Transverse colon (tissue), 4 donors: ENCODE results near the gene DLK2.

Experiments
- CTCF ChIP-seq, 5 experiments: fragments of 200-600 bp in 3 of 5; fragments of 450-650 bp in 2 of 5; sonication (generic) in 3 of 5; IDR thresholded peaks; 1 replicate in 2 of 5; 2 replicates in 3 of 5; pipeline ENCODE4 v1.5.1; 2016 to 2017; ENCODE audit warnings: antibody characterized with exemption in 5 of 5, inconsistent platforms in 3 of 5, mild to moderate bottlenecking in 2 of 5, moderate library complexity in 1 of 5
- EP300 ChIP-seq: sonication (generic); formaldehyde crosslinking; IDR thresholded peaks from one replicate; pipeline ENCODE4 v1.6.1; 2017; ENCODE audit warnings: antibody characterized with exemption, low read depth
- POLR2A ChIP-seq: fragments of 450-650 bp; IDR thresholded peaks from one replicate; pipeline ENCODE4 v1.6.1; 2016; ENCODE audit warnings: antibody characterized with exemption, mild to moderate bottlenecking, moderate library complexity
- POLR2AphosphoS5 ChIP-seq, 3 donors: sonication (generic); formaldehyde crosslinking; IDR thresholded peaks; one replicate each; pipeline ENCODE4 v1.6.1; 2016; ENCODE audit warnings: antibody characterized with exemption in 3 of 3

DNA sequence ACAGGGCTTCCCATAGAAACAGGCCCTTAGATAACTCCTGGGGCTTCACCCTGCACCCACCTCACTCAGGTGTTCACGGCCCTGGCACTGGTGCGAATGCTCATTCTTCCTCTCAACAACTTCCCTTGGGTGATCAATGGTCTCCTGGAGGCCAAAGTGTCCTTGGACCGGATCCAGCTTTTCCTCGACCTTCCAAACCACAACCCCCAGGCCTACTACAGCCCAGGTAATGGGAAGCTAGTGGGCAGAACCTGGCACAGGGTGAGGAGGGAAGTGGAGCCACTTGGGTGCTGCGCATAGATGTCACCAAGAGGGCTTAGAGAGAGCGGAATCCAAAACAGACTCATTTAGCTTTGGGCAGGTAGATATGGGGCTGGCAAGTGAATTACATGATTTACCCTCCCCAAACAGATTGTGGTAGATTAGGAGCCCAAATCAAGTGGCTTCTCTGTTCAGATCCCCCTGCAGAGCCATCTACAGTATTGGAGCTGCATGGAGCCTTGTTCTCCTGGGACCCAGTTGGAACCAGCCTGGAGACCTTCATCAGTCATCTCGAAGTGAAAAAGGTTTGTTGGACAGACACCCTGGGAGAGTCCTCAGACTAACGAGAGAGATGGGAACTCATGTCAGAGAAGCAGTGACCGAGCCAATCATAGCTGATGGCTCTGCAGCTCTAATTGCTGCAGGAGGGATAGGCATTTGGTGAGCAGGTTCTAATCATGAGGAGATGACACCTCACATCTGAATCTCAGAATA lies 19.5 kb downstream of the DLK2 start:
- TF ChIP-seq POLR2AphosphoS5 (IDR thresholded peaks at IDR 0.05) (no peak), POLR2A (no peak), EP300 (no peak), CTCF (IDR thresholded peaks at IDR 0.05) (no peak)
